AG10803 (cell line): ENCODE measurements around the gene HAGH.

Source experiments
- DNase-seq: peaks from one replicate; pipeline ENCODE4 v3.0.0; 2010; ENCODE audit warnings: low read depth
- H3K4me3 ChIP-seq: 2 replicates; pipeline ENCODE4 v1.5.1; 2011; ENCODE audit warnings: mild to moderate bottlenecking, low read length, control low read depth
- CTCF ChIP-seq: conservative IDR thresholded peaks from 2 replicates; pipeline ENCODE4 v1.5.1; 2011; ENCODE audit warnings: mild to moderate bottlenecking, low read length, control low read depth, inconsistent platforms

HAGH gene

GRCh38 chr16:1757714-1758461 lies 68.7 kb downstream of the HAGH start:
- DNase-seq = no peak
- no peak for TF ChIP-seq CTCF
- no peak overlapping the region for H3K4me3 ChIP-seq
